ENCODE measurements around the gene STEAP4.

Gene STEAP4

DNA sequence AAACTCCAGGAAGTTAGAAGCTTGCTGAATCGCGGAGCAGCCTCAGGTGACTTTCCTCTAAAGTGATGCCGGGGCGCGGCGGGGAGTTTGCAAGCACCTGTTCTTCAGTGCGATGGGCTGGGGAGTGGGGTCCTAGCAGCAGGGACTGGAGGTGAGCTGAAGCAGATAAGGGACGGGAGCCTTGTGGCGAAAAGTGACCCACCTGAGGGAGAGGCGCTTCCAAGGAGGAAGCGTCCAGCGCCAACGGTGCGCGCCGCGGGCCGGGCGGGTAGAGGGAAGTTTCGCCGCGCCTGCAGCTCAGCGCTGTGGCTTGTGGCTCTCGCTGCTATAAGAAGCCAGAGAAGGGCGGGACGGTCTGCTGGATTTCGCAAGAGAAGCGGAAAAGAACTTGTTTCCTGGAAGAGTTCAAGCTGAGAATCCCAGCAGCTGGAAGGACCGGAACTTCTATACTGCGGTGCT lies at the start of gene STEAP4:
STEAP4 (minus strand) TSS at position 305 of the 459 bp plus-strand sequence. CDS start 22,625 bp downstream, outside the sequence.
- DNase-seq (ENCODE audit: low spot score): no peak

- no peak for DNase-seq (ENCODE audit: low spot score)
Measured at GRCh38 chr7:88355011-88355410, 48.3 kb upstream of the STEAP4 start.

DNA sequence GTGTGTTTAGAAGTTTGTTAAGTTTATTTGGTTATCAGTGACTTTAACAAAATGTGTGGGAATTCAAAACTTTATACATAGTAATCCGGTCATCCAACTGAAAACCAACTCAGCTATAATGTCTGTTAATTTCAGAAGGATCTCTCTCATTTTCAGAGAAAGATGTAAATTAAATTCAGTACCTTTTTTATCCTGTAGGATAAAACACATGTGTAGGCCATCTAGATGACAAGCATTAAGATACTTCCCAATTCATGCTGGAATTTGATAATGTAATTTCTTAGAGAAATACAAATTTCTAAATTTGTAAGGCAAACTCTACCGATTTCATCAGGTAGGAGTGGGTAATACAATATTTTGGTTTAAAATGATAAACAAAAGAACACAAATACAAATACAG lies 43.4 kb upstream of the STEAP4 start:
- no peak for DNase-seq (ENCODE audit: low spot score)

DNA sequence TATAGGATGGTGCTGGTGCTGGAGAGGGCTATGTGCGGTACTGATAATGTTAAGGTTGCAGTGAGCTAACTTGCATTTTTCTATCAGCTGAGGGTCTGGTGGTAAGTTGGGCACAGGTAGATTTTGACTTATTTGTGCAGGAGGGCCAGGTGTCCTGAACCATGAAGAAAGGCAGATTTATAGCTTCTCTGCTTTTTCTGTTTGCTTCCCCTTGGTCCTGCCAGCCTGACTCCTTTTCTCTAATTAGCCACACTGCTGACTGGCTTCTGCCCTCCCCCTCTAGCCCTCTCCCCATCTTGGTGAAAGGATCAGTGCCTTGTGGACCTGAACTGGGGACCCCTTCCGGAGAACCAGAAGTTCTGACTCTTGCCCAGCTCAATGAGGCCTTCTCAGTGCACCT lies 40.8 kb upstream of the STEAP4 start:
- no peak for DNase-seq (ENCODE audit: low spot score)

DNA sequence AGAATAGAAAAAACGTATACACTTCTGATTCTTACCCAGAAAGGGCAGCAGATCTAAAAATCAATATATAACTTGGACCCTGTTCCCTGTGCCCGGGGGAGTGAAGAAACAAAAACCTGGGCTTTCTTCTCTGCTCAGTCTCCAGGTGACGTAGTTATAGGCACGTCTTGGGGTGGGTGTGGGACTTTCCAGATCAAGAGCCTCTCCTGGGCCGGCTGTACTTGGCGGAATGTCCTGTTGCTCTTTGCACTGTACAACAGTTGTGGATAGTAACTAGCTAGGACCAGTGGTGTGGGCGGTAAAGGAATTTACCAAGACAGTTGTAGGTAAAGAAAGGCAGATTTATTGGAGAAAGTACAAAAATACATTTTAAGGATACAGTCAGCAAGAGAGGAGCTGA lies 40.4 kb upstream of the STEAP4 start:
- DNase-seq (ENCODE audit: low spot score): no peak

- no peak for DNase-seq (ENCODE audit: low spot score)
Measured at GRCh38 chr7:88346357-88346756, 39.7 kb upstream of the STEAP4 start.

DNA sequence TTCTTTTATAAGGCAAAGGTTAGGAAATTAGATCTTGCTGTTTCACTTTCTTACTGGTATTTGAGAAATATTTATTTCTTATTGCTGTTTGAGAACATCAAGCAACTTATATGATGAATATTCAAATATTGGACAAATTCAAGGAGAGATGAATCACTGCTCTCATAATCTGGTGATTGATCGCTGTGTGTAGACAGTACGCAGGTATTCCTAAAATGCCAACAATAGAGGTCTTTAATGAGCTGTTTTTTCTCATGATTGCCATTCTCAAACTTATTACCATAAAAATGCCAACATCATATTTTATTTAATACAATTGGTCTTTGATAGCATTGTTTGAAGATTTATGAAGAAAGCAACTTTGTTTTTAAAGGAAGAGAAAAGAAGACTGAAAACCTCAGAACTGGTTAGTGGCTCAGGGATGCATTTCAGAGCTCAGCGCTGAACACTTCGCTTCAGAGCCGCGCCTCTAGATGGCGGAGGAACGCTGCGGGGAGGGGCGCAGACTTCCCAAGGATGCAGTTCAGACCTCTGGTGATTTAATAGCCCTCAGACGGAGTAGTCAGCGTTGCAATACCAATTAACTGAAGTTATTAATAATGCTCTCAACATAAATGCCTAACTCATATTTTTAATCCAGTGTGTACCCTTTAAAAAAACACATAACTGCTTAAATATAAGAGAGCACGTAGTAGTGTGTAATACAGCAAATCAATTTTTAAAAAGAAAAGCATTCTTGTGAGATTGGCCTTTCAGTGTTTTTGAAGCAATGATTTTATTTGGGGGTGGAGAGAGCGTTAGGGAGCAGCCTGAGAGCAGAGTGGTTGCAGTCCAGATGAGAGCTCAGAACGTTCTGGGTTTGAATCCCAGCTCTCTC lies 38.5 kb upstream of the STEAP4 start:
- DNase-seq (ENCODE audit: low spot score): peak; percentile 35

GRCh38 chr7:88344271-88344670 lies 37.6 kb upstream of the STEAP4 start:
- DNase-seq (ENCODE audit: low spot score): no peak

DNA sequence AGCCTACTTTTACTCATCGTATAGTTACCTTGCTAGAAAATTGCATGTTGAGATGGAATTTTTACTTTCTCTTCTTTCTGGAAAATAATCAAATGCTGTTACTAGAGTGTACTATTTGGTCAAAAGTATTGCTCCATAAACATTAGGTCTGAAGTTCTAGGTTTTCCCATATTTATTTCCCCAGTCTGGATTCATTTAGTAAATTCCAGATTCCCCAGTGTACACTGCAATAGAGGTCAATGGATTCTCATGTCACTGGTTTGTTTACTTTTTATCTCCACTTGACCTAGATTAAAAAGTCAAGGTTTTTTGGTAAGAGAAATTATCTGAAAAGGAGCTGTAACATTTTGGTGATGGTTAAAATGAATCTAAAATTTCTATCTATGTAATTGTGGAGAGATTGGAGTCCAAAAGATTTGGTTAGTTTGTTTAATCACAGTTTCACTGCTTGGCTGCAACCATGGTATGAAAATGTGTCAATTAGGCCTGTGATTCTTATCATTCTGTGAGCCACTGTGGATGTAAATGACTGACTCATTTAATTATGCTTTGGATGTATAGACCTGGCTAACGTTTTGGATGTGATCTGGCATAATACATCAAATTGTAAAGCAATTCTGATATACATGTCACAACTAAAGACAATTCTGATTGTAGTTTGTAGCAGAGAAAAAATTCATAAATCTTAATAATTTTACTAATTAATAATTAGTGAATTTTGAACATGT lies 32.7 kb upstream of the STEAP4 start:
- DNase-seq (ENCODE audit: low spot score): no peak

DNA sequence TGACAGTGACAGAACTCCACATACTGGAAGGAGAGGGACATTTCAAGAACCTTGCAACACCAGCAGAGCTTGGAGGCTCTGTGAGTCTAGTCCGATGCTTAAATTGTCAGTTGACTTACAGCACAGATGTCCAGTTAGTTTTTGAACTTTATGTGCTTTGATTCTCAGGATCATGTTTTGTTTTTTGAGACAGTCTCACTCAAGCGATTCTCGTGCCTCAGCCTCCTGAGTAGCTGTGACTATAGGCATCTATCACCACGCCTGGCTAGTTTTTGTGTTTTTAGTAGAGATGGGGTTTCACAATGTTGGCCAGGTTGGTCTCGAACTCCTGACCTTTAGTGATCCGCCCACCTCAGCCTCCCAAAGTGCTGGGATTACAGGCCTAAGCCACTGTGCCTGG lies 31.8 kb upstream of the STEAP4 start:
- no peak for DNase-seq (ENCODE audit: low spot score)

DNA sequence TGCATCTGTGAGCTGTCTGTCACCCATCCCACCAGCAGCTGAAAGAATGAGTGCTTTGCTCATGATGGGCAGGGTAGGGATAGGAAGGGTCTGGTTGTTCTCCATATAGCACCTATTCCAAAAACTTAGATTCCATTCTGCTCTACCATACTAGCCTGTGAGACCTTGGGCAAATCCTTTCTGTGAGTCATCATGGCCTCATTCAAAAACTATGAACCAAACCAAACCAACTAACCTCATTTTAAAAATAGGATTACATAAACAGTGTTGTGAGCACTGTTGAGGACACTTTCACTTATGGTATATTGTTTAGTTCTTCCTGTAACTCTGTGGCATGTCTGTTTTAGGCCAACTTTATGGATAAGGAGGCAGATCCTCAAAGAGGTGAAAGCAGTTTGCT lies 30.9 kb upstream of the STEAP4 start:
- DNase-seq (ENCODE audit: low spot score): no peak

DNA sequence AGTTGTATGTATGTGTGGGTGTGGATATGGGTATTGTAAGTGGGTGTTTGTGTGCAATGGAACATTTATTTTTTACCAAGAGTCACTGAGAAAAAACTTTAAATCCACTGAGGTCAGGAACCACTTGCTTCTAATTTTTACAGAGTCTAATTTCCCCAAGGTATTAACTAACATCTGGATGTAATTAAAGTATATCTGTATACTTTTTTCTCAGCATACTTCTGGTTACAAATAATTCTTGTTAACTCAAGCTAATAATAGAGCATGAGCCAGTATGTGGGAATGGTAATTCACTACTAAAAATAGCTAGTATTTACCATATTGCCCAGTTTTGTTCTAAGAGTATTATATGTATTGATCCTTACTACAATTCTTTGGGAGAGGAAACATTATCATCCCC lies 24.6 kb upstream of the STEAP4 start:
- DNase-seq (ENCODE audit: low spot score): no peak

DNA sequence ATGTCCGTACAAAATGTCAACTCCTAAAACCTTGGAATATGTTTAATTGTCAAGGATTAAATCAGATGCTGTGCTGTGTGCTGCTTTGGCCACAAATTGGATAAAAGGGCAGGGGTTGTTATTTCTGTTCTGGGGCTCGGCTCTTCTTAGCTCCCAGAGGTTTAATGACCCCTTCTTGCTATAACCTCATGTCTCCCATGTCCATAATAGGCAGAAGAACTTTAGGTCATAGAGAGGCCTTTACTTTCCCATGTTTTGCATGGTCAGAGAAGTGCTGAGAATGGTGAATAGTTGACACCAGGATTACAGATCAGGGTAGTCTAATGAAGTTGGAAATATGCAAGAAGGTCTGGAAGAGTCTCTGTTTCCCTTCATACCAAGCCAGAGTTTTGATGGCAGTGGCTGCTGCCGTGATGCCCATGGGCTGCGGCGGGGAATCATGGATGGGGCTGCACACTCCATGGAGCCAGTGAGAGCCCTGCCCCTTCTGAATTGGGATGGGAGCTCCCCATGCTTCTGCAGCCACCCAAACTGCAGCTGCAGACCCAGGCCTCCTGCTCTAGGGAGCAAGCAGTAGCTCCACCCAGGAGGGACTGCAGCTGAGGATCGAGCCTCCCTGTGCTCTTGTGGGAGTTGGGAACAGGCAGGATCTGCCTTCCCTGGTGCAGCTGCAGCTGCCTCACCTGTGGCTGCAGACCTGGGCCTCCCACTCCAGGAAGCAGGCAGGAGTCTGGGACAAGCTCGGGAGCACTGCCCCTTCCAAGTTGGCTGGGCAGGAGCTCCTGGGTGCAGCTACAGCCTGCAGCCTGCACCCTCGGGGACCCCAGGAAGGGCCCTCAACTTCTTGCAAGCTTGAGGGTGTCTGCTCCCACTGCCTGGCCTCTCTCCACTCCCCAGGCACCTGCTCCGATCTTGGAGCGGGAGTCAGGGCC lies 23.1 kb upstream of the STEAP4 start:
- DNase-seq (ENCODE audit: low spot score): no peak

DNA sequence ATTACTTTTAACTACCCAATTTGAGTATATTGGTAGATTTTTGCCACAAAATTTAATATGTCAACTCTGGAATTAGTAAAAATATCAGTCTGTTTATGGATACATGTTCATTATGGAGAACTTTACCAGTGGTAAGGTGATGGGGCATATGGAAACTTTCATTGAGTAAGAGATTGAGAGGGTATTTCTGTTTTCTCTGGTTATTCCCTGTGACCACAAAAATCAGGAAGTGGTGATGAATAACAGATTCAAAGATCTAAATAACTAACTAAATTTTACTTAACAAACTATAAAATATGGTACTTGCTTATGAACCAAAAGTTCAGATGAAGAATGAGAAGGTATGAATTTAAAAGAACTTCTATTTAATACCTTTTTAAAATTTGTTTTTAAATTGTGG lies 22.1 kb upstream of the STEAP4 start:
- no peak for DNase-seq (ENCODE audit: low spot score)

- no peak for DNase-seq (ENCODE audit: low spot score)
Measured at GRCh38 chr7:88324699-88325098, 18.0 kb upstream of the STEAP4 start.

DNA sequence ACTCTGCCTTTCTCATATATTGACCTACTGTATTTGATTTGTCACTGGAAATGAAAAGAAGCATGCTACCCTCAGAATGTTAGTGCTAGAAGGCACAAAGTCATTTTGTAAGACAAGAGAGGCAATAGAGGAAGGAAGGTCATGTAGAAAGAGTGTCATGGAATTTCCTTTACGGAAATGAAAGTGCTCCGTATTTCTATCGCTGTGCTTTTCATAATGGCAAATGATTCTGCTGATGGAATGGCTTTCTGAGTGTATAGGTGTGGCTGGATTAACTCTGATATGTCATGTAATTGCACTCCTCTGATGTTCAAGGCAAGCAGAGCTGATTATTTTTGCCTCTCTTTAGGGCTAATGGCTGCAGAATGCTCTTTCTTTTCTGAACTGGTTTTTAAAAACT lies 15.5 kb upstream of the STEAP4 start:
- DNase-seq (ENCODE audit: low spot score): no peak

GRCh38 chr7:88321694-88322093 lies 15.0 kb upstream of the STEAP4 start:
- no peak for DNase-seq (ENCODE audit: low spot score)

GRCh38 chr7:88318196-88318595 lies 11.5 kb upstream of the STEAP4 start:
- DNase-seq (ENCODE audit: low spot score): no peak

GRCh38 chr7:88317422-88317821 lies 10.7 kb upstream of the STEAP4 start:
- no peak for DNase-seq (ENCODE audit: low spot score)

- DNase-seq (ENCODE audit: low spot score): no peak
Measured at GRCh38 chr7:88316456-88316855, 9.8 kb upstream of the STEAP4 start.

GRCh38 chr7:88315522-88315921 lies 8.8 kb upstream of the STEAP4 start:
- DNase-seq (ENCODE audit: low spot score): no peak

- no peak for DNase-seq (ENCODE audit: low spot score)
Measured at GRCh38 chr7:88314061-88314491, 7.4 kb upstream of the STEAP4 start.

Data from COLO829 (cell line).